MM.1S (cell line): Measurements from ENCODE around the gene UTS2B.

Source experiments
- EZH2 ChIP-seq: fragments of 300-600 bp; sonication (generic); optimal IDR thresholded peaks from 2 replicates; pipeline ENCODE3; 2017; ENCODE audit warnings: low read depth, mild to moderate bottlenecking, antibody characterized with exemption, low read length, mixed read lengths
- EZH2phosphoT487 ChIP-seq: fragments of 300-600 bp; sonication (generic); IDR thresholded peaks from 2 replicates; pipeline ENCODE4 v1.6.1; 2018; ENCODE audit warnings: antibody characterized with exemption, low read length
- TF ChIP-seq, protein P1 (sequence below): fragments of 300-600 bp; sonication (generic); IDR thresholded peaks from 2 replicates; pipeline ENCODE4 v1.5.1; 2016; ENCODE audit warnings: antibody characterized with exemption, low read length, mixed read lengths

DNA sequence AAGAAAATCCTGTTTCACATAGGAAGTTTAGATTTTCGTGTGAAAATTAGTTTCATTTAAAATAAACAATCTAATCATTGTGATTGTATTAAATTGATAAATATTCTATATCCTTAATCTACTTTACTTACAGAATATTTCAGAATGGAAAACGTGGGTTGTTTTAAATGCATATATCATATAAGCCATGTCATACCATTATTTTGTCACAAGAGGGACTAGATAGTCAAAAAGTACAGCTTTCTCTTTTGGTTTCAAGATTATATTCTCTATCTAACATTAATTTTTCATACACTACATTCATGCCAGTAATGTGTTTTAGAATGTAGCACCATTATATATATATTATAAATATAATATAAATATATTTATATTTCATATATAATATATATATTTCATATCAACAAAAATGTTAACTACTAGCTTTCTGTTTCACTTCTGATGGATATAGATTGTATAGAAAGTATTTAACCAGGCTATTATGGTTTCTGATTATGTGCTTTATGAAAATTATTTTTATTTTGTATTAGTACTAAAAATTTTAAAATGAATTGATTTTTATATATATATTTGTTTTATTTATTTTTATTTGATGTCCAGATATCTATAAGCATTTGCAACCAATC is 86.0 kb downstream of the UTS2B start:
- TF ChIP-seq, protein P1, sequence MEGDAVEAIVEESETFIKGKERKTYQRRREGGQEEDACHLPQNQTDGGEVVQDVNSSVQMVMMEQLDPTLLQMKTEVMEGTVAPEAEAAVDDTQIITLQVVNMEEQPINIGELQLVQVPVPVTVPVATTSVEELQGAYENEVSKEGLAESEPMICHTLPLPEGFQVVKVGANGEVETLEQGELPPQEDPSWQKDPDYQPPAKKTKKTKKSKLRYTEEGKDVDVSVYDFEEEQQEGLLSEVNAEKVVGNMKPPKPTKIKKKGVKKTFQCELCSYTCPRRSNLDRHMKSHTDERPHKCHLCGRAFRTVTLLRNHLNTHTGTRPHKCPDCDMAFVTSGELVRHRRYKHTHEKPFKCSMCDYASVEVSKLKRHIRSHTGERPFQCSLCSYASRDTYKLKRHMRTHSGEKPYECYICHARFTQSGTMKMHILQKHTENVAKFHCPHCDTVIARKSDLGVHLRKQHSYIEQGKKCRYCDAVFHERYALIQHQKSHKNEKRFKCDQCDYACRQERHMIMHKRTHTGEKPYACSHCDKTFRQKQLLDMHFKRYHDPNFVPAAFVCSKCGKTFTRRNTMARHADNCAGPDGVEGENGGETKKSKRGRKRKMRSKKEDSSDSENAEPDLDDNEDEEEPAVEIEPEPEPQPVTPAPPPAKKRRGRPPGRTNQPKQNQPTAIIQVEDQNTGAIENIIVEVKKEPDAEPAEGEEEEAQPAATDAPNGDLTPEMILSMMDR: peak; percentile 63
- TF ChIP-seq EZH2 (no peak), EZH2phosphoT487 (no peak)
